ENCODE results near the gene TMEM267. TPM values are rescaled to one million over a fixed set of nuclear protein-coding genes. Genes with fewer than 3 reads are reported as not detected.
A peak's percentile ranks its signal among the peaks of the same experiment; 100 is the strongest.
"Not testable (repeated sequence)": the region's sequence is repeated elsewhere in the genome, so short reads cannot be mapped to it uniquely, and the experiment has no call there.

The TMEM267 gene
- total RNA-seq, 1 donor from 2014 or later: 8.8 TPM

- ATAC-seq: no peak
Observed at GRCh38 chr5:43456556-43456955, 27.1 kb downstream of the TMEM267 start.

- ATAC-seq: not testable (repeated sequence)
Observed at GRCh38 chr5:43441575-43441974, 42.1 kb downstream of the TMEM267 start.

- no peak for ATAC-seq
Observed at GRCh38 chr5:43437062-43437660, 46.5 kb downstream of the TMEM267 start.

- no peak for ATAC-seq
Observed at GRCh38 chr5:43433382-43433781, 50.3 kb downstream of the TMEM267 start.

- ATAC-seq: peak; percentile 72
Observed at GRCh38 chr5:43432486-43433375, 50.9 kb downstream of the TMEM267 start.

GRCh38 chr5:43429706-43430105, 54.0 kb downstream of the TMEM267 start:
- peak; percentile 36 for ATAC-seq

- no peak for ATAC-seq
Observed at GRCh38 chr5:43429016-43429415, 54.6 kb downstream of the TMEM267 start.

- peak; percentile 21 for ATAC-seq
Observed at GRCh38 chr5:43427306-43427705, 56.4 kb downstream of the TMEM267 start.

- ATAC-seq: peak; percentile 73
Observed at GRCh38 chr5:43425983-43426382, 57.7 kb downstream of the TMEM267 start.

GRCh38 chr5:43423086-43423485, 60.6 kb downstream of the TMEM267 start:
- ATAC-seq: not testable (repeated sequence)

GRCh38 chr5:43422143-43422542, 61.5 kb downstream of the TMEM267 start:
- ATAC-seq: peak; percentile 86

- ATAC-seq: peak; percentile 29
Observed at GRCh38 chr5:43421450-43422133, 62.1 kb downstream of the TMEM267 start.

- no peak for ATAC-seq
Observed at GRCh38 chr5:43420241-43420640, 63.4 kb downstream of the TMEM267 start.

- ATAC-seq: no peak
Observed at GRCh38 chr5:43418561-43418960, 65.1 kb downstream of the TMEM267 start.

GRCh38 chr5:43416803-43417394, 66.8 kb downstream of the TMEM267 start:
- ATAC-seq: no peak

- no peak for ATAC-seq
Observed at GRCh38 chr5:43415935-43416802, 67.5 kb downstream of the TMEM267 start.

- ATAC-seq: no peak
Observed at GRCh38 chr5:43413966-43414365, 69.7 kb downstream of the TMEM267 start.

GRCh38 chr5:43412644-43413043, 71.0 kb downstream of the TMEM267 start:
- ATAC-seq: no peak

GRCh38 chr5:43412156-43412555, 71.5 kb downstream of the TMEM267 start, which contains the start of gene CCL28:
Gene CCL28, minus strand, starts transcription at chr5:43412391. Its CDS starts 75 bp downstream, at chr5:43412316.
- ATAC-seq: no peak

- no peak for ATAC-seq
Observed at GRCh38 chr5:43411495-43411894, 72.2 kb downstream of the TMEM267 start.

- ATAC-seq: no peak
Observed at GRCh38 chr5:43410414-43410813, 73.3 kb downstream of the TMEM267 start.

- no peak for ATAC-seq
Observed at GRCh38 chr5:43409809-43410271, 73.8 kb downstream of the TMEM267 start.
